Heart left ventricle (tissue), 16 donors: Measurements from ENCODE around the gene PYROXD2. TPM values are rescaled to one million over a fixed set of nuclear protein-coding genes. Genes with fewer than 3 reads are reported as not detected.

ENCODE experiments used
- ATAC-seq, 4 donors: fragments of 200-7000 bp; cut with Tn5 transposase; one replicate each; pipeline ENCODE4 v1.9.1; 2020 to 2022; ENCODE audit warnings: moderate library complexity in 4 of 4, mild to moderate bottlenecking in 3 of 4, moderate number of reproducible peaks in 1 of 4
- DNase-seq, 5 donors: peaks; one replicate each; pipeline ENCODE4 v3.0.0-alpha.2; 2020
- H3K27ac ChIP-seq, 12 donors: fragments of 200-600 bp; sonication (generic) in 4 of 12; one replicate each; pipeline versions ENCODE4 v1.5.0 to v1.8.0; 2016 to 2022; ENCODE audit warnings: mild to moderate bottlenecking in 2 of 12
- H3K27me3 ChIP-seq, 9 donors: fragments of 200-600 bp; sonication (generic) in 2 of 9; one replicate each; pipeline versions ENCODE4 v1.5.1 to v1.8.0; 2016 to 2022; ENCODE audit warnings: mild to moderate bottlenecking in 3 of 9
- H3K36me3 ChIP-seq, 9 donors: fragments of 200-600 bp; sonication (generic) in 2 of 9; one replicate each; pipeline versions ENCODE4 v1.5.0 to v1.8.0; 2018 to 2022; ENCODE audit warnings: mild to moderate bottlenecking in 2 of 9
- H3K4me1 ChIP-seq, 12 donors: fragments of 200-600 bp; sonication (generic) in 4 of 12; one replicate each; pipeline versions ENCODE4 v1.5.0 to v1.8.0; 2016 to 2022; ENCODE audit warnings: mild to moderate bottlenecking in 3 of 12
- H3K4me3 ChIP-seq, 12 donors: fragments of 200-600 bp; sonication (generic) in 4 of 12; one replicate each; pipeline versions ENCODE4 v1.5.0 to v1.8.0; 2017 to 2022; ENCODE audit warnings: mild to moderate bottlenecking in 9 of 12, moderate library complexity in 4 of 12
- H3K9me3 ChIP-seq, 12 donors: fragments of 200-600 bp; sonication (generic) in 4 of 12; one replicate each; pipeline versions ENCODE4 v1.5.0 to v1.8.0; 2016 to 2022; ENCODE audit warnings: mild to moderate bottlenecking in 1 of 12
- POLR2A ChIP-seq, 2 donors: fragments of 450-650 bp; IDR thresholded peaks; one replicate each; pipeline ENCODE4 v1.6.1; 2017; ENCODE audit warnings: antibody characterized with exemption in 2 of 2, mild to moderate bottlenecking in 2 of 2, moderate library complexity in 2 of 2
- WGBS, 4 donors: extraction: QIAGEN DNeasy Blood & Tissue Kit in 2 of 4; methylation state at CpG; one replicate each; pipeline versions ENCODE4 v1.1.5 to v1.1.7; 2013 to 2018; 5-methylcytosine and 5-hydroxymethylcytosine counted together
- intact Hi-C, 10 donors: fragments of 100-400 bp; cut with DNase I; formaldehyde crosslinking; loops; one replicate each; pipeline versions ENCODE4 v1.11.1 to v1.14.2; 2022
- long read RNA-seq, 3 donors: library from polyadenylated mRNA; unstranded; transcript quantifications; one replicate each; pipeline ENCODE4 v2.0.0, GENCODE V29; 2020 to 2021
- polyA plus RNA-seq, 2 donors: library from polyadenylated mRNA; stranded (reverse); fragments of 200-250 nt; gene quantifications; one replicate each; pipeline ENCODE4 v1.2.3, GENCODE V29; 2013
- total RNA-seq, 9 donors: library from RNA; depleted of rRNA in 2 of 9; stranded (reverse); fragments of >200 nt in 2 of 9; fragmentation: NEBNext Ultra II Directional in 3 of 9; extraction: Animal tissue kit (Norgen Biotek cat#: 25700) in 3 of 9; gene quantifications; one replicate each; pipeline versions ENCODE4 v1.1.0 to v1.2.4, GENCODE V29; 2016 to 2023
- TF ChIP-seq, protein P1 (sequence below), 12 donors: fragments of 200-600 bp; sonication (generic) in 4 of 12; IDR thresholded peaks; one replicate each; pipeline versions ENCODE4 v1.5.0 to v1.8.0; 2018 to 2022; ENCODE audit warnings: antibody characterized with exemption in 12 of 12, mild to moderate bottlenecking in 5 of 12
- donor health status: ischemic (EF 13 %, LVEDD 7.1; RV severe dilation, severe dysfunction).
- donor health status: healthy with polysubstance abuse.
- donor health status: DM: no; HTN: yes; CAD: no.
- donor health status: DM: no; HTN: no; CAD: no.
- donor health status: ischemic (EF 25% LVEDD 6.9; RV normal size, moderate dysfunction).
- donor health status: ischemic (EF 25% LVEDD 5.7; RV mildly dilated, moderate dysfunction).
- donor health status: healthy.
- donor health status: DM: yes; HTN: yes; CAD: no.
- donor health status: ischemic (EF 35%, LVEDD 5.7; RV mildly dilated, moderate dysfunction).
- donor health status: nonischemic (EF 11% LVEDD 7.7; RV severe dilation, severe dysfunction).
- donor health status: DM: yes; HTN: yes; CAD: no.
- donor health status: PGD.
- donor health status: ischemic (EF 29% LVEDD 5.4; RV normal size, mild dysfunction).
- donor health status: nonischemic (EF 23%, LVEDD 6.1; RV moderate dilation, normal function).

PYROXD2 gene
- total RNA-seq (10 to 100 TPM in 5 of 9 donors, 1 to 10 TPM in 4; 5.2 to 22.0 (median 11.1) TPM), polyA plus RNA-seq (10 to 100 TPM in 1 of 2 donors, 1 to 10 TPM in 1; 4.1 to 13.3 TPM)
- long read RNA-seq, donor 1, partial matches to known transcripts = 2 of 10 reads
- long read RNA-seq, donor 1, other reads (novel, unspliced or antisense) = 5 of 10 reads
- long read RNA-seq, donor 2, transcript PYROXD2-201 (16 exons, 2,028 nt) = major isoform, 17 of 33 reads
- long read RNA-seq, donor 2, partial matches to known transcripts = 0 of 33 reads
- long read RNA-seq, donor 2, other reads (novel, unspliced or antisense) = 16 of 33 reads
- long read RNA-seq, donor 3, partial matches to known transcripts = 0 of 9 reads
- long read RNA-seq, donor 3, other reads (novel, unspliced or antisense) = 6 of 9 reads

DNA sequence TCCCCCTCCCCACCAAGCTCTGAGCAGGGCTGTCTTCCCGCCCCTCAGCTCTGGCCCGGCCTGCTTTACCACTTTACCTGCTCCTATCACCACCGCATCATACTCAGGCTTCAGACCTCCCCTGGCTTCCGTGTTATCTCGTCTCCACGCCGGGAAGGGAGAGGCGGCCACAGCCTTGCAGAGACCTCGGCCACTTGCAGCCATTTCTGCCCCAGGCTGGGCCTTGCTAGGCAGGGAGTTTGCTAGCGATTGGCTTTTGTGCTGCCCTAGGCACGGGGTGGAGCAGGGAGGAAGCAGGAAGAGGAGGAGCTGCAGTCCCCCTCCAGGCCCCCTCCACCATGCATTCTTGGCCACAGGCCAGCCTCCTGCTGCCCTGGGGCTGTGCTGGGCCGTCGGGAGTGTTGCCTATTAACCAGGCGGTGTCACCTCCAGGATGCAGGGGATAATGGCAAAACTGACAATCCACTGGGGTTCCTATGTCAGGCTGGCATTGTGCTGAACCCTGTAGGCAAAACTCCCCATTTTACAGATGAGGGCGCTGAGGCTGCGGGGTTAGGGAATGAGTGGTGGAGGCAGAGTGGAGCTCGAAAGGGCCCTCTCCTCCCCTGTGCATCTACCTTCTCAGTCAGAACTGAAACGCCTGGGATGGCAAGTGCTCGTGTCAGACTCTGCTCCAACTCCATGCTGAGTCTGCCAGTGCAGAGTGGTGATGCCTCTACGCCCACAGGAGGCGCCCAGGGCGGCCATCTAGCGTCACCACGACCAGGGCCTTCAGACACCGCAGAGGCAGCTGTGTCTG lies at the start of gene PYROXD2:
TSS of gene PYROXD2 (minus strand) at position 251 of the 799 bp plus-strand sequence. CDS start at position 204, 47 bp downstream.
- peaks cover 0 to 40% (median 34%) of the 10 kb centered on the region in 9 donors for H3K36me3 ChIP-seq
- TF ChIP-seq, protein P1, sequence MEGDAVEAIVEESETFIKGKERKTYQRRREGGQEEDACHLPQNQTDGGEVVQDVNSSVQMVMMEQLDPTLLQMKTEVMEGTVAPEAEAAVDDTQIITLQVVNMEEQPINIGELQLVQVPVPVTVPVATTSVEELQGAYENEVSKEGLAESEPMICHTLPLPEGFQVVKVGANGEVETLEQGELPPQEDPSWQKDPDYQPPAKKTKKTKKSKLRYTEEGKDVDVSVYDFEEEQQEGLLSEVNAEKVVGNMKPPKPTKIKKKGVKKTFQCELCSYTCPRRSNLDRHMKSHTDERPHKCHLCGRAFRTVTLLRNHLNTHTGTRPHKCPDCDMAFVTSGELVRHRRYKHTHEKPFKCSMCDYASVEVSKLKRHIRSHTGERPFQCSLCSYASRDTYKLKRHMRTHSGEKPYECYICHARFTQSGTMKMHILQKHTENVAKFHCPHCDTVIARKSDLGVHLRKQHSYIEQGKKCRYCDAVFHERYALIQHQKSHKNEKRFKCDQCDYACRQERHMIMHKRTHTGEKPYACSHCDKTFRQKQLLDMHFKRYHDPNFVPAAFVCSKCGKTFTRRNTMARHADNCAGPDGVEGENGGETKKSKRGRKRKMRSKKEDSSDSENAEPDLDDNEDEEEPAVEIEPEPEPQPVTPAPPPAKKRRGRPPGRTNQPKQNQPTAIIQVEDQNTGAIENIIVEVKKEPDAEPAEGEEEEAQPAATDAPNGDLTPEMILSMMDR (IDR thresholded peaks at IDR 0.05) = peak in 1 of 12 donors; percentile 12
- peak in 1 of 2 donors; percentile 78 for TF ChIP-seq POLR2A (IDR thresholded peaks at IDR 0.05)
- peaks cover 0 to 50% (median 24%) of the 10 kb centered on the region in 12 donors for H3K4me1 ChIP-seq
- 27 to 33% (median 29%) methylated on average over 23 to 25 of the region's 25 CpGs for WGBS, 4 donors
- DNase-seq (peak; percentile 93 to 96 (median 96)), ATAC-seq (peak; percentile 95 to 99 (median 98))
- no peaks in the 10 kb centered on the region for H3K27me3 ChIP-seq
- H3K27ac ChIP-seq = peak within 1 kb of the TSS; percentile 67 to 90 (median 84)
- H3K4me3 ChIP-seq = peak within 1 kb of the TSS; percentile 9 to 67 (median 60)
- H3K9me3 ChIP-seq = no peaks in the 10 kb centered on the region
- intact Hi-C loops = loop anchor here in 2 of 10 donors (5.0 to 10.0 kb wide), 2 partner anchors 148 to 270 kb away; partner anchors contain the start of gene LOXL4 (in 1 of the 2)

DNA sequence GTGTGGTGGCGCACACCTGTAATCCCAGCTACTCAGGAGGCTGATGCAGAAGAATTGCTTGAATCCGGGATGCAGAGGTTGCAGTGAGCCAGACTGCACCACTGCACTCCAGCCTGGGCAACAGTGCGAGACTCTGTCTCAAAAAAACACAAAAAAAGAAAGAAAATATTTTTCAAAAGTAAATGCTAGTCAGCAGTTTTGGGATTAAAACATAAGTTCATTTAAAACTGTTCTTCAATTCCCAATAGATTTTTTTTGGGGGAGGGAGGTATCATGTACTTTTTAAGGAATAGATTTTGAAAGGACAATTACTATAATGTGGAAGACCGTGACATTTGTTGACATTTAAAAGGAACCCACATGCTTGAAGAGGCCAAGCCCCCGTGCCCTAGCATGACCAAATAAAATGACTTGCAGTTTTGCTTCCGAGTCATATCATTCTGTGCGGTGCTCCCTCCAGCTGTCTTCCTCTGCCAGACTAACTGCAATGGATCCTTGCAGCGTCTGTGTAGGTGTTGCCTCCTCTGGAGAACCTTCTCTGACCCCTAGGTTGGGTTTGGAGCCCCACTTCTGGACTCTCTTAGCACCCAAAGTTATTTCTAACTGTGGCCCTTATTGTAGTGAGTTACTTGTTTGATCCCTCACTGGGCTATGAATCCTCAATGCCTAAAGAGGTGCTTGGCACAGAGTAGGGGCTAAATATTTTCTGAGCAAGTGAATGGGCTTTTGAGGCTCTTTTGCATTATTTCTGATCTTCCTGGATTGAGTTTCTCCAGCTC lies 49.2 kb upstream of the PYROXD2 start:
- TF ChIP-seq, protein P1 (IDR thresholded peaks at IDR 0.05) = no peak
- no peak for TF ChIP-seq POLR2A (IDR thresholded peaks at IDR 0.05)
- Histone ChIP-seq H3K27me3 (peaks cover 0 to 8% (median 0%) of the 10 kb centered on the region in 9 donors), H3K36me3 (no peaks in the 10 kb centered on the region), H3K9me3 (no peaks in the 10 kb centered on the region), H3K4me3 (no peak overlapping the region), H3K4me1 (peaks cover 0 to 43% (median 16%) of the 10 kb centered on the region in 12 donors), H3K27ac (no peak overlapping the region)
- DNase-seq = no peak
- 69 to 82% (median 72%) methylated on average over 8 of the region's 8 CpGs for WGBS, 4 donors
- no peak for ATAC-seq
- intact Hi-C loops = loop anchor here in 6 of 10 donors (5.0 to 10.0 kb wide), 6 partner anchors 197 to 1151 kb away; partner anchors contain the start of genes GOT1 (in 1 of the 6) and LOXL4 (in 1 of the 6)

DNA sequence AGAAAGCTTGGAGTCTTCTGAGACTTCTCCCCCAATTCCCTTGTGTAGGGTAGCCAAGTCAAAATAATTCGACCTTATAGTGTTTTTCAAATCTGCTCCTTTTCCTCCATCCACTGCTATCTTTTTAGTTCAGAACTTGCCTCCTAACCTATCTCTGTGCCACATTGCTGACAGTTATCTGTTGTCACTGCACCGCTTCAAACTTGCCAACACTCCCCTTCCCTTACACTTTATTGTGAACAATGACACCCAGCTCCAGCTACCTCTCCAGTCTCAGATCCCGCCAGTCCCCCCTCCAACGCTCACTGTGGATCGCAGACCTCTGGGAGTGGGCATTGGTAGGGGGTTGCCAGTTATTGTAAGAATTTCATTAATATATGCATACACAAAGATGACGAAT lies 48.0 kb upstream of the PYROXD2 start:
- no peak for TF ChIP-seq POLR2A (IDR thresholded peaks at IDR 0.05)
- TF ChIP-seq, protein P1 (IDR thresholded peaks at IDR 0.05) = no peak
- Histone ChIP-seq H3K4me3 (no peak overlapping the region), H3K36me3 (no peaks in the 10 kb centered on the region), H3K9me3 (no peaks in the 10 kb centered on the region), H3K4me1 (peaks cover 0 to 36% (median 16%) of the 10 kb centered on the region in 12 donors), H3K27me3 (peaks cover 0 to 8% (median 0%) of the 10 kb centered on the region in 9 donors), H3K27ac (peak overlapping the region in 3 of 12 donors; percentile 1 to 5 (median 4))
- DNase-seq = no peak
- 63 to 75% (median 69%) methylated on average over 6 of the region's 6 CpGs for WGBS, 4 donors
- intact Hi-C loops = loop anchor here in 6 of 10 donors (5.0 to 10.0 kb wide), 6 partner anchors 196 to 1152 kb away; partner anchors contain the start of genes GOT1 (in 1 of the 6) and LOXL4 (in 1 of the 6)
- ATAC-seq = no peak
